Measurements from ENCODE around the gene METTL3. TPM values are rescaled to one million over a fixed set of nuclear protein-coding genes. Genes with fewer than 3 reads are reported as not detected.

Gene METTL3
- total RNA-seq, 1 experiment from 2014 or later: 46.7 TPM

- POLR2A ChIA-PET: interaction anchor here (0.7 to 2.7 kb wide), 7 partner anchors 10 to 41 kb away, joined by 3 to 11 read pairs (median 3); partner anchors contain the start of genes CHD8, METTL3, RAB2B and TOX4
- H3K27me3 Mint-ChIP-seq (ENCODE audit: insufficient read depth, unreplicated experiment): no peaks in the 10 kb centered on the region
- BruUV-seq (replicated peaks): no TSS peak
- H3K27ac Mint-ChIP-seq (ENCODE audit: low read depth, unreplicated experiment): no peak overlapping the region
- H3K4me1 Mint-ChIP-seq (ENCODE audit: insufficient read depth, unreplicated experiment): no peaks in the 10 kb centered on the region
- no peak for DNase-seq (ENCODE audit: unreplicated experiment)
- no peaks in the 10 kb centered on the region for H3K9me3 Mint-ChIP-seq (ENCODE audit: unreplicated experiment)
- no peak for TF ChIP-seq CTCF (IDR thresholded peaks at IDR 0.05; ENCODE audit: unreplicated experiment)
- H3K36me3 Mint-ChIP-seq (ENCODE audit: insufficient read depth, unreplicated experiment): peaks cover 100% of the 10 kb centered on the region
- CTCF ChIA-PET: interaction anchor here (0.5 to 1.5 kb wide), 6 partner anchors 15 to 63 kb away, joined by 3 to 7 read pairs (median 4); partner anchors contain the start of genes RAB2B and TOX4
- intact Hi-C loops (cut with micrococcal nuclease): no loop called here
- H3K4me3 Mint-ChIP-seq (ENCODE audit: unreplicated experiment): no peak overlapping the region
These were observed 16.0 kb downstream of the METTL3 start for GRCh38 chr14:21494902-21495762.

- BruUV-seq (replicated peaks): no TSS peak
- H3K4me3 Mint-ChIP-seq (ENCODE audit: unreplicated experiment): no peak overlapping the region
- no peak for DNase-seq (ENCODE audit: unreplicated experiment)
- H3K9me3 Mint-ChIP-seq (ENCODE audit: unreplicated experiment): no peaks in the 10 kb centered on the region
- CTCF ChIA-PET: interaction anchor here (2.2 to 2.8 kb wide), 2 partner anchors 9 to 11 kb away, joined by 19 to 28 read pairs; partner anchors contain the start of gene TOX4
- no peaks in the 10 kb centered on the region for H3K4me1 Mint-ChIP-seq (ENCODE audit: insufficient read depth, unreplicated experiment)
- H3K36me3 Mint-ChIP-seq (ENCODE audit: insufficient read depth, unreplicated experiment): peaks cover 46% of the 10 kb centered on the region
- POLR2A ChIA-PET: interaction anchor here (2.3 kb wide), 1 partner anchor 9 kb away, joined by 14 read pairs; the partner anchor contains the start of genes RAB2B and TOX4
- no peak for TF ChIP-seq CTCF (IDR thresholded peaks at IDR 0.05; ENCODE audit: unreplicated experiment)
- H3K27ac Mint-ChIP-seq (ENCODE audit: low read depth, unreplicated experiment): no peak overlapping the region
- intact Hi-C loops (cut with micrococcal nuclease): no loop called here
- no peaks in the 10 kb centered on the region for H3K27me3 Mint-ChIP-seq (ENCODE audit: insufficient read depth, unreplicated experiment)
These were observed 24.5 kb downstream of the METTL3 start for GRCh38 chr14:21486640-21487087.

DNA sequence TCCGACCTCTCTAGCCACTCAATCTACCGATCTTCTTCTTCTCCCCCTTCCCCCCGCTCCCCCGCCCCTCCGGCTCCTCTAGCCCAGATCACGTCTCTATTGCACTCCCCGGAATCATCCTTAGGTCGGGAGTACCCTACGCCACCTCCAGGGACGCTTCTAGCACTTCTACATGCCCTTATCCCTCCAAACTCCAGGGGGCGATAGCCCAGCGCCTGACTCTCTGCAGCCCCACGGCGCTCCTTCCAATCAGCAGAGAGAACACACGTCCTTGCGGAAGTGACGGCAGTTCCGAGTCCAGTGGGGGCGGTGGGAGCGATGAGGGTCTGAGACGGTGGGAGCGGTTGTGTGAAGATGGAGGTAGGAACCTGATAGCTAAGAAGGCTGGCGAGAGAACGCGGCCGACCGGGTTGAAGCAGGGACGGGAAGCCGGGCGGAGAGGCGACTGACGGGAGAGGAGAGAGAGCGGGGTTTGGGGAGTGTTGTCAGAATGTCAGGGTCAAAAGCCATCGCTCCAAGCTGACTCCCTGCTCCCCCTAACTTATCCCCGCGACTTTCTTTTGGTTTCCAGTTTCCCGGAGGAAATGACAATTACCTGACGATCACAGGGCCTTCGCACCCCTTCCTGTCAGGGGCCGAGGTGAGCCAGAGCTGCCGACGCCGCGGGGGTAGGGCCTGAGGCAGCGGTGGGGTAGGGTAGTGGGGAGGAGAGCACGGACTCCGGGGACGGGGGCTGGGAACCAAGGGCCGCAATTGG is 34.0 kb downstream of the METTL3 start, which contains the start of the genes RAB2B and TOX4:
Gene RAB2B (minus strand): TSS at position 35 of the 757 bp plus-strand sequence. CDS start 87 bp downstream, outside the sequence.
Gene TOX4 (plus strand): TSS at position 271 of the 757 bp plus-strand sequence. CDS start 84 bp downstream, at position 355.
- TF ChIP-seq CTCF (IDR thresholded peaks at IDR 0.05; ENCODE audit: unreplicated experiment): peak; percentile 90

More for the DNA sequence above, 34.0 kb downstream of the METTL3 start, which contains the start of the genes RAB2B and TOX4:
- Mint-ChIP-seq H3K36me3 (ENCODE audit: insufficient read depth, unreplicated experiment) (peaks cover 25% of the 10 kb centered on the region), H3K27me3 (ENCODE audit: insufficient read depth, unreplicated experiment) (no peaks in the 10 kb centered on the region), H3K27ac (ENCODE audit: low read depth, unreplicated experiment) (peak within 1 kb of the TSS; percentile 98), H3K4me1 (ENCODE audit: insufficient read depth, unreplicated experiment) (no peaks in the 10 kb centered on the region), H3K4me3 (ENCODE audit: unreplicated experiment) (peak within 1 kb of the TSS; percentile 87), H3K9me3 (ENCODE audit: unreplicated experiment) (no peaks in the 10 kb centered on the region)
- ChIA-PET CTCF (interaction anchor here (0.5 to 6.4 kb wide), 25 partner anchors 11 to 618 kb away, joined by 3 to 57 read pairs (median 4); partner anchors contain the start of genes CHD8 and METTL3), POLR2A (interaction anchor here (0.7 to 4.6 kb wide), 22 partner anchors 10 to 212 kb away, joined by 3 to 73 read pairs (median 5); partner anchors contain the start of genes CHD8, METTL3 and SUPT16H)
- intact Hi-C loops (cut with micrococcal nuclease): loop anchor here (1.0 to 5.0 kb wide), 2 partner anchors 21 to 80 kb away; partner anchors contain the start of gene CHD8
- DNase-seq (ENCODE audit: unreplicated experiment): peak; percentile 99
- BruUV-seq (replicated peaks): no TSS peak

Data from MCF 10A (cell line).